Measurements from ENCODE around the gene CBR1.

DNA sequence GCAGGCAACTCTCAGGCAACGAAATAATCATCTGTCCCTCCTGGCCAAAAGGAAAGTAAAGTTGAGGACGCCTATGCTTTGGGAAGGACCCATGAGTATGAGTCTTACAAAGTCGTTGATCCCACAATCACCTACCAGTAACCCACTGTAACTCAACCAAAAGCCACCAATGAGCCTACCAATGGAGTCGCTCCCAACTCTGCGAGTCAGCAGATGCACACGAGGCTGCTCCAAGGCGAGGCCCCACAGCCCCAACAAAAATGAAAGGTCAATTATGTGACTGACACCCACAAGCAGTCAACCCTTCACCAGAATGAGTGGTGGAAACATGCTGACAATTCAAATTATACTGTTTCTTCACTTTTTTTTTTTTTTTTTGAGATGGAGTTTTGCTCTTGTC, 21.5 kb upstream of the CBR1 start:
- TF ChIP-seq, protein P1, sequence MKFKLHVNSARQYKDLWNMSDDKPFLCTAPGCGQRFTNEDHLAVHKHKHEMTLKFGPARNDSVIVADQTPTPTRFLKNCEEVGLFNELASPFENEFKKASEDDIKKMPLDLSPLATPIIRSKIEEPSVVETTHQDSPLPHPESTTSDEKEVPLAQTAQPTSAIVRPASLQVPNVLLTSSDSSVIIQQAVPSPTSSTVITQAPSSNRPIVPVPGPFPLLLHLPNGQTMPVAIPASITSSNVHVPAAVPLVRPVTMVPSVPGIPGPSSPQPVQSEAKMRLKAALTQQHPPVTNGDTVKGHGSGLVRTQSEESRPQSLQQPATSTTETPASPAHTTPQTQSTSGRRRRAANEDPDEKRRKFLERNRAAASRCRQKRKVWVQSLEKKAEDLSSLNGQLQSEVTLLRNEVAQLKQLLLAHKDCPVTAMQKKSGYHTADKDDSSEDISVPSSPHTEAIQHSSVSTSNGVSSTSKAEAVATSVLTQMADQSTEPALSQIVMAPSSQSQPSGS (IDR thresholded peaks at IDR 0.05; ENCODE audit: low read length): no peak
- TF ChIP-seq POU5F1 (IDR thresholded peaks at IDR 0.05; ENCODE audit: low read depth, low read length) (no peak), POLR2A (IDR thresholded peaks at IDR 0.05; ENCODE audit: control extremely low read depth in 1 of 2, low read depth in 2 of 2, low read length in 2 of 2) (no peak), TAF1 (IDR thresholded peaks at IDR 0.05; ENCODE audit: low read depth, low read length) (no peak), EGR1 (IDR thresholded peaks at IDR 0.05; ENCODE audit: borderline replicate concordance, low read depth, low read length) (no peak), RFX5 (IDR thresholded peaks at IDR 0.05; ENCODE audit: borderline replicate concordance, low read depth, low read length) (no peak), SP1 (IDR thresholded peaks at IDR 0.05; ENCODE audit: low read depth, low read length) (no peak), JUND (IDR thresholded peaks at IDR 0.05; ENCODE audit: low read length) (no peak), CREB1 (IDR thresholded peaks at IDR 0.05) (no peak), RNF2 (IDR thresholded peaks at IDR 0.05; ENCODE audit: borderline replicate concordance, low read depth, low read length, missing control alignments, poor library complexity, severe bottlenecking) (no peak), SIX5 (IDR thresholded peaks at IDR 0.05; ENCODE audit: low read depth, low read length) (no peak), RBBP5 (IDR thresholded peaks at IDR 0.05; ENCODE audit: borderline replicate concordance, low read depth, low read length) (no peak)
- TF ChIP-seq, protein P2, sequence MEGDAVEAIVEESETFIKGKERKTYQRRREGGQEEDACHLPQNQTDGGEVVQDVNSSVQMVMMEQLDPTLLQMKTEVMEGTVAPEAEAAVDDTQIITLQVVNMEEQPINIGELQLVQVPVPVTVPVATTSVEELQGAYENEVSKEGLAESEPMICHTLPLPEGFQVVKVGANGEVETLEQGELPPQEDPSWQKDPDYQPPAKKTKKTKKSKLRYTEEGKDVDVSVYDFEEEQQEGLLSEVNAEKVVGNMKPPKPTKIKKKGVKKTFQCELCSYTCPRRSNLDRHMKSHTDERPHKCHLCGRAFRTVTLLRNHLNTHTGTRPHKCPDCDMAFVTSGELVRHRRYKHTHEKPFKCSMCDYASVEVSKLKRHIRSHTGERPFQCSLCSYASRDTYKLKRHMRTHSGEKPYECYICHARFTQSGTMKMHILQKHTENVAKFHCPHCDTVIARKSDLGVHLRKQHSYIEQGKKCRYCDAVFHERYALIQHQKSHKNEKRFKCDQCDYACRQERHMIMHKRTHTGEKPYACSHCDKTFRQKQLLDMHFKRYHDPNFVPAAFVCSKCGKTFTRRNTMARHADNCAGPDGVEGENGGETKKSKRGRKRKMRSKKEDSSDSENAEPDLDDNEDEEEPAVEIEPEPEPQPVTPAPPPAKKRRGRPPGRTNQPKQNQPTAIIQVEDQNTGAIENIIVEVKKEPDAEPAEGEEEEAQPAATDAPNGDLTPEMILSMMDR (IDR thresholded peaks at IDR 0.05; ENCODE audit: control extremely low read depth in 1 of 3, insufficient read depth in 1 of 3, low read depth in 1 of 3, low read length in 3 of 3): no peak

All from H1 (cell line).